PC-3 (cell line): ENCODE measurements around the gene SLC6A6. TPM values are rescaled to one million over a fixed set of nuclear protein-coding genes. Genes with fewer than 3 reads are reported as not detected.

Experiments
- ATAC-seq: fragments of 200-7000 bp; cut with Tn5 transposase; 2 replicates; pipeline ENCODE4 v1.9.1; 2020; ENCODE audit warnings: mild to moderate bottlenecking, moderate library complexity
- BruUV-seq: library from RNA; stranded (reverse); fragments of 400-500 nt; replicated peaks from 2 replicates; lab custom pipeline; 2021; lab: Mats Ljungman, UMichigan
- CTCF ChIA-PET: fragments of 300-600 bp; sonication (Branson Sonifier 250); formaldehyde crosslinking; loops from one replicate; lab custom pipeline; 2022; ENCODE audit warnings: antibody characterized with exemption; lab: Charles Lee
- POLR2A ChIA-PET: fragments of 300-600 bp; sonication (Branson Sonifier 250); formaldehyde crosslinking; loops from one replicate; lab custom pipeline; 2022; ENCODE audit warnings: antibody characterized with exemption; ENCODE audit not compliant: unreplicated experiment; lab: Charles Lee
- DNase-seq: peaks from one replicate; pipeline ENCODE4 v3.0.0-alpha.2; 2015
- H2AFZ ChIP-seq: fragments of 300-600 bp; sonication (generic); 2 replicates; pipeline ENCODE4 v1.6.0; 2016; ENCODE audit warnings: antibody characterized with exemption, low read length
- H3F3A ChIP-seq: fragments of 300-600 bp; sonication (generic); one replicate; pipeline ENCODE4 v1.6.0; 2017; ENCODE audit warnings: antibody characterized with exemption, low read length, control low read depth, mild to moderate bottlenecking; ENCODE audit not compliant: unreplicated experiment
- H3K27ac ChIP-seq: fragments of 300-600 bp; sonication (generic); 2 replicates; pipeline ENCODE4 v1.5.1; 2016; ENCODE audit warnings: mild to moderate bottlenecking, low read length
- H3K27me3 ChIP-seq: fragments of 300-600 bp; sonication (generic); 2 replicates; pipeline ENCODE4 v1.6.1; 2016; ENCODE audit warnings: low read length, mixed read lengths
- H3K36me3 ChIP-seq: fragments of 300-600 bp; sonication (generic); 2 replicates; pipeline ENCODE4 v1.6.1; 2016; ENCODE audit warnings: low read depth, mixed run types, low read length, mixed read lengths
- H3K4me1 ChIP-seq: fragments of 300-600 bp; sonication (generic); 2 replicates; pipeline ENCODE4 v1.5.1; 2016; ENCODE audit warnings: low read length; ENCODE audit not compliant: insufficient read depth
- H3K4me2 ChIP-seq: fragments of 300-600 bp; sonication (generic); 2 replicates; pipeline ENCODE4 v1.6.0; 2016; ENCODE audit warnings: low read length
- H3K4me3 ChIP-seq: fragments of 300-600 bp; sonication (generic); 2 replicates; pipeline ENCODE4 v1.5.1; 2016; ENCODE audit warnings: mild to moderate bottlenecking, low read length, mixed read lengths
- H3K79me2 ChIP-seq: fragments of 300-600 bp; sonication (generic); 2 replicates; pipeline ENCODE4 v1.6.1; 2017; ENCODE audit warnings: low read length, mixed read lengths
- H3K9ac ChIP-seq: fragments of 300-600 bp; sonication (generic); 2 replicates; pipeline ENCODE4 v1.6.0; 2016; ENCODE audit warnings: mild to moderate bottlenecking, low read length
- H3K9me2 ChIP-seq: fragments of 300-600 bp; sonication (generic); replicated peaks from 2 replicates; pipeline ENCODE4 v1.6.1; 2016; ENCODE audit warnings: mixed run types, low read length, mixed read lengths
- H3K9me3 ChIP-seq: fragments of 300-600 bp; sonication (generic); 2 replicates; pipeline ENCODE4 v1.6.1; 2016; ENCODE audit warnings: low read length, mixed read lengths
- H4K20me1 ChIP-seq: fragments of 300-600 bp; sonication (generic); 2 replicates; pipeline ENCODE4 v1.6.1; 2016; ENCODE audit warnings: low read length, mixed read lengths
- EZH2 ChIP-seq: fragments of 300-600 bp; sonication (generic); IDR thresholded peaks from one replicate; pipeline ENCODE4 v1.6.1; 2017; ENCODE audit warnings: antibody characterized with exemption, mild to moderate bottlenecking, low read length; ENCODE audit not compliant: unreplicated experiment
- EZH2phosphoT487 ChIP-seq: fragments of 300-600 bp; sonication (generic); IDR thresholded peaks from 2 replicates; pipeline ENCODE4 v1.6.1; 2018; ENCODE audit warnings: mild to moderate bottlenecking, antibody characterized with exemption, low read length, borderline replicate concordance
- intact Hi-C: fragments of 100-400 bp; cut with micrococcal nuclease; formaldehyde crosslinking; loops from 2 replicates; pipeline ENCODE4 v1.9.0; 2023
- total RNA-seq: library from RNA; depleted of rRNA; stranded (reverse); fragments of >200 nt; gene quantifications from 2 replicates; pipeline ENCODE4 v1.2.3, GENCODE V29; 2014
- TF ChIP-seq, protein P1 (sequence below): fragments of 300-600 bp; sonication (generic); conservative IDR thresholded peaks from 2 replicates; pipeline ENCODE4 v1.5.1; 2017; ENCODE audit warnings: antibody characterized with exemption, low read depth, mild to moderate bottlenecking, low read length

SLC6A6 gene
- total RNA-seq, 1 experiment from 2014 or later: 28.1 TPM

DNA sequence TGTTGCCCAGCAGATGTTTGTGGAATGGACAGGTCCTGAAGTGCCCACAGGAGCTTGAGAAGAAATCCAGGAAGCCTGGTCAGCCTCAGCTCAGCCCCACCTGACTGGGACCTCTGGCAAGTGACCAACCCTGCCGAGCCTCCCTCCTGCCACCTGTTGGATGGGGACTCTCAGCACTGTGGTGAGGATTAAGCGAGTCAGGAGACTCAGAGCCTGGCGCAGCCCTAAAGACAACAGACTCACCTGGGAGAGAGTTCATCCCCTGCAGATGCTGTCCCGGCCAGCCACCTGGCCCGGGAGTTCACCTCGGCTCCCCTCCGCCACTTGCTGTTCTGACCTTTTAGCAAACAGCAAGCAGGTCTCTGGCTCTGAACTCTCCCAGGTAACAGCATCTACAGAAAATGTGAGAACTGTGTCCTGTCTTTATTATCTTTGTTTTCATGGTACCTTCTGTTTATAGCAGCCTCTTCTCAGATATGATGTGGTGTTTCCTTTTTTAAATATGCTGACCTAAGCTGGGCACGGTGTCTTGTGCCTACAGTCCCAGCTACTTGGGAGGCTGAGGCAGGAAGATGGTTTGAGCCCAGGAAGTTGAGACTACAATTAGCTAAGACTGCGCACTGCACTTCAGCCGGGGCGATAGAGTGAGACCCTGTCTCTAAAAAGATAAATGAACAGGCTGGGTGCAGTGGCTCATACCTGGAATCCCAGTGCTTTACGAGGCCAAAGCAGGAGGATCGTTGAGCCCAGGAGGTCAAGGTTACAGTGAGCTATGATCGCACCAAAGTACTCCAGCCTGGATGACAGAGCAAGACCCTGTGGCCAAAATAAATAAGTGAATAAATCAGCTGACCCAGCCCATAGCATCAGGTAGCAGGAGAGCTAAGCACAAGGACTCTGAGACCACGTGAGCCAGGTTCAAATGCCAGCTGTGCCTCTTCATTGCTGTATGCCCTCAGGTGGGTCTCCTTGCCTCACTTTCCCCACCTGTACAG lies 32.4 kb upstream of the SLC6A6 start:
- Histone ChIP-seq H3K4me2 (no peak overlapping the region), H3K4me3 (no peak overlapping the region), H3K36me3 (no peaks in the 10 kb centered on the region), H3K27me3 (no peaks in the 10 kb centered on the region), H3F3A (no peaks in the 10 kb centered on the region), H2AFZ (no peak overlapping the region), H3K4me1 (peaks cover 34% of the 10 kb centered on the region), H3K27ac (no peak overlapping the region), H4K20me1 (no peaks in the 10 kb centered on the region), H3K9me3 (no peaks in the 10 kb centered on the region), H3K9ac (no peak overlapping the region), H3K9me2 (no peaks in the 10 kb centered on the region), H3K79me2 (no peaks in the 10 kb centered on the region)
- ChIA-PET CTCF (interaction anchor here (0.5 to 1.7 kb wide), 3 partner anchors 165 to 255 kb away, joined by 3 to 11 read pairs (median 5); no protein-coding TSS in a partner anchor), POLR2A (no interaction called here)
- BruUV-seq: no TSS peak
- ATAC-seq (peak; percentile 42), DNase-seq (peak; percentile 80)
- intact Hi-C loops: loop anchor here (10.0 kb wide), 1 partner anchor 165 kb away; no protein-coding TSS in a partner anchor
- TF ChIP-seq EZH2phosphoT487: no peak
- TF ChIP-seq, protein P1, sequence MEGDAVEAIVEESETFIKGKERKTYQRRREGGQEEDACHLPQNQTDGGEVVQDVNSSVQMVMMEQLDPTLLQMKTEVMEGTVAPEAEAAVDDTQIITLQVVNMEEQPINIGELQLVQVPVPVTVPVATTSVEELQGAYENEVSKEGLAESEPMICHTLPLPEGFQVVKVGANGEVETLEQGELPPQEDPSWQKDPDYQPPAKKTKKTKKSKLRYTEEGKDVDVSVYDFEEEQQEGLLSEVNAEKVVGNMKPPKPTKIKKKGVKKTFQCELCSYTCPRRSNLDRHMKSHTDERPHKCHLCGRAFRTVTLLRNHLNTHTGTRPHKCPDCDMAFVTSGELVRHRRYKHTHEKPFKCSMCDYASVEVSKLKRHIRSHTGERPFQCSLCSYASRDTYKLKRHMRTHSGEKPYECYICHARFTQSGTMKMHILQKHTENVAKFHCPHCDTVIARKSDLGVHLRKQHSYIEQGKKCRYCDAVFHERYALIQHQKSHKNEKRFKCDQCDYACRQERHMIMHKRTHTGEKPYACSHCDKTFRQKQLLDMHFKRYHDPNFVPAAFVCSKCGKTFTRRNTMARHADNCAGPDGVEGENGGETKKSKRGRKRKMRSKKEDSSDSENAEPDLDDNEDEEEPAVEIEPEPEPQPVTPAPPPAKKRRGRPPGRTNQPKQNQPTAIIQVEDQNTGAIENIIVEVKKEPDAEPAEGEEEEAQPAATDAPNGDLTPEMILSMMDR: peak; percentile 64

DNA sequence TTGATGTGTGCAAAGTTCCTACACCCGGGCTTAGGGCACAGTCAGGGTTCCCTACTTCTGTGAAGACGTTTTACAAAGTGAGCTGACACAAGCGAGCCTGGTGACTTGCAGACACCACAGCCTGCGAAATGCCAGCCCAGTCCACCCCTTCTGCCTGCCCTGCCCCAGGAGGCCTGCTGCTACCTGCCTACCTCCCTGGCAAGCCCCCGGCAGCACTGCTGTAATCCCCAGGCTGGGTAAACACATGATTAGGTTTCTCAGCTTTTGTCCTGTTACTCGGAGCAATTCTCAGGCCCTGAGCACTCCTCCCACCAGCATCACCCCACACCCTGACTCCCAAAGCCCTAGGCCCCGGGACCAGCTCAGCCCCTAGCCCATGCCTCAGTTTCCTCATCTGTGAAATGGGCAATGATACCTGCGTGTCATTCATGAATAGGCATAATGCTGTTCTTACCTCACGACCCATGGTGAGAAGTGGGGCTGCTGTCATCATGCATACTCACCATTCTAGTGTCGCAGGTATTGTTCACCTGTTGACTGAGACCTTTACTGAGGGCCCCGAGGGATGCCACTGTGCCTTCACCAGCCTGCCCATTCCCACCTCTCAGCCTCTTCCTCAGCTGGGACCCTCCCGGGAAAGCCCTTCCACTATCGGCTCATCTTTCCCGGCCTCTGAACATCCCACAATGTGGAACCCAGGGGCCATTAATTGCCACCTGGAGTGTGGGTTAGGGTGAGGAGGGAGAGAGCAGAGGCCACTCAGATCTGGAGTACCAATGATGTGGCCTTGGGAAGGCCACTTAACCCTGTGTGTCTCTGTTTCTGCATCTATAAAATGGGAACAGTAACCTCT lies 31.5 kb upstream of the SLC6A6 start:
- H3K79me2 ChIP-seq: no peaks in the 10 kb centered on the region
- ChIA-PET CTCF (interaction anchor here (0.5 kb wide), 1 partner anchor 114 kb away, joined by 3 read pairs; no protein-coding TSS in a partner anchor), POLR2A (interaction anchor here (0.6 kb wide), 1 partner anchor 118 kb away, joined by 7 read pairs; no protein-coding TSS in a partner anchor)
- H3K27ac ChIP-seq: peak overlapping the region; percentile 40
- H3K36me3 ChIP-seq: no peaks in the 10 kb centered on the region
- no peaks in the 10 kb centered on the region for H3K27me3 ChIP-seq
- H4K20me1 ChIP-seq: no peaks in the 10 kb centered on the region
- peak overlapping the region; percentile 27; the same call in 1 of the 2 replicates for H3K4me2 ChIP-seq
- no peak overlapping the region for H2AFZ ChIP-seq
- no peak overlapping the region for H3K9ac ChIP-seq
- no TSS peak for BruUV-seq
- TF ChIP-seq, protein P1: no peak
- TF ChIP-seq EZH2phosphoT487: no peak
- no peak for TF ChIP-seq EZH2
- no peak for ATAC-seq
- no peaks in the 10 kb centered on the region for H3F3A ChIP-seq
- H3K9me2 ChIP-seq: no peaks in the 10 kb centered on the region
- intact Hi-C loops: loop anchor here (1.0 kb wide), 2 partner anchors 31 to 110 kb away; partner anchors contain the start of gene SLC6A6
- no peak for DNase-seq
- H3K9me3 ChIP-seq: no peaks in the 10 kb centered on the region
- H3K4me1 ChIP-seq: peaks cover 34% of the 10 kb centered on the region
- no peak overlapping the region for H3K4me3 ChIP-seq
